K562 (cell line): Measurements from ENCODE around the gene CERS3.

ENCODE experiments used
- ARID3A ChIP-seq: IDR thresholded peaks from 2 replicates; pipeline ENCODE4 v1.6.1; 2012; ENCODE audit warnings: low read depth, low read length, improper control_type of control experiment, borderline replicate concordance
- POLR2AphosphoS5 ChIP-seq: IDR thresholded peaks from 2 replicates; pipeline ENCODE4 v1.6.1; 2011; ENCODE audit warnings: mild to moderate bottlenecking, low read depth, low read length, moderate library complexity; ENCODE audit not compliant: control insufficient read depth, insufficient read depth
- THRA ChIP-seq: fragments of 450-650 bp; IDR thresholded peaks from 2 replicates; pipeline ENCODE4 v1.6.1; 2017; ENCODE audit warnings: mild to moderate bottlenecking, moderate library complexity
- TF ChIP-seq, protein P1 (sequence below): sonication (generic); formaldehyde crosslinking; IDR thresholded peaks from 2 replicates; pipeline ENCODE4 v1.8.1; 2023; ENCODE audit warnings: mild to moderate bottlenecking, missing genetic modification reagents

- no peak for TF ChIP-seq POLR2AphosphoS5
- TF ChIP-seq ARID3A, result no peak
- TF ChIP-seq, protein P1, sequence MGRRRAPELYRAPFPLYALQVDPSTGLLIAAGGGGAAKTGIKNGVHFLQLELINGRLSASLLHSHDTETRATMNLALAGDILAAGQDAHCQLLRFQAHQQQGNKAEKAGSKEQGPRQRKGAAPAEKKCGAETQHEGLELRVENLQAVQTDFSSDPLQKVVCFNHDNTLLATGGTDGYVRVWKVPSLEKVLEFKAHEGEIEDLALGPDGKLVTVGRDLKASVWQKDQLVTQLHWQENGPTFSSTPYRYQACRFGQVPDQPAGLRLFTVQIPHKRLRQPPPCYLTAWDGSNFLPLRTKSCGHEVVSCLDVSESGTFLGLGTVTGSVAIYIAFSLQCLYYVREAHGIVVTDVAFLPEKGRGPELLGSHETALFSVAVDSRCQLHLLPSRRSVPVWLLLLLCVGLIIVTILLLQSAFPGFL, result no peak
- no peak for TF ChIP-seq THRA
Observed at GRCh38 chr15:100559330-100559729, 30.6 kb upstream of the CERS3 start.
